PC-9 (cell line): ENCODE measurements around the gene UFL1. TPM values are rescaled to one million over a fixed set of nuclear protein-coding genes. Genes with fewer than 3 reads are reported as not detected.

ENCODE experiments used
- BruUV-seq: library from RNA; stranded (reverse); fragments of 400-500 nt; replicated peaks from 2 replicates; lab custom pipeline; 2021; lab: Mats Ljungman, UMichigan
- CTCF ChIA-PET: fragments of 300-600 bp; sonication (Branson Sonifier 250); formaldehyde crosslinking; loops from one replicate; lab custom pipeline; 2022; ENCODE audit warnings: antibody characterized with exemption; lab: Charles Lee
- POLR2A ChIA-PET: fragments of 300-600 bp; sonication (Branson Sonifier 250); formaldehyde crosslinking; loops from one replicate; lab custom pipeline; 2022; ENCODE audit warnings: antibody characterized with exemption; ENCODE audit not compliant: unreplicated experiment; lab: Charles Lee
- DNase-seq, 2 experiments: peaks; one replicate each; pipeline versions ENCODE4 v3.0.0 to v3.0.0-alpha.2; 2015 to 2022; ENCODE audit warnings: mixed read lengths in 1 of 2
- H2AFZ ChIP-seq: fragments of 200-600 bp; sonication (generic); 2 replicates; pipeline ENCODE4 v1.8.1; 2017; ENCODE audit warnings: antibody characterized with exemption
- H3F3A ChIP-seq: fragments of 200-600 bp; sonication (generic); 2 replicates; pipeline ENCODE4 v1.8.1; 2017; ENCODE audit warnings: antibody characterized with exemption, mild to moderate bottlenecking, low read depth; ENCODE audit not compliant: insufficient read depth
- H3K27ac ChIP-seq: fragments of 200-600 bp; sonication (generic); 2 replicates; pipeline ENCODE4 v1.6.1; 2016; ENCODE audit warnings: mixed run types
- H3K27me3 ChIP-seq: fragments of 200-600 bp; sonication (generic); 2 replicates; pipeline ENCODE4 v1.6.1; 2016; ENCODE audit warnings: low read depth, mixed run types; ENCODE audit not compliant: insufficient read depth
- H3K36me3 ChIP-seq: fragments of 200-600 bp; sonication (generic); 2 replicates; pipeline ENCODE4 v1.6.1; 2016; ENCODE audit warnings: low read depth, mixed run types
- H3K4me1 ChIP-seq: fragments of 200-600 bp; sonication (generic); replicated peaks from 2 replicates; pipeline ENCODE4 v1.6.1; 2016; ENCODE audit warnings: mixed run types; ENCODE audit not compliant: insufficient read depth
- H3K4me2 ChIP-seq: fragments of 200-600 bp; sonication (generic); 2 replicates; pipeline ENCODE4 v1.6.1; 2017; ENCODE audit warnings: mixed run types
- H3K4me3 ChIP-seq: fragments of 200-600 bp; sonication (generic); 2 replicates; pipeline ENCODE4 v1.6.1; 2016; ENCODE audit warnings: mixed run types
- H3K79me2 ChIP-seq: fragments of 200-600 bp; sonication (generic); 2 replicates; pipeline ENCODE4 v1.6.1; 2017; ENCODE audit warnings: low read depth, mixed run types
- H3K9me2 ChIP-seq: fragments of 200-600 bp; sonication (generic); 2 replicates; pipeline ENCODE4 v1.8.1; 2017; ENCODE audit warnings: mild to moderate bottlenecking; ENCODE audit not compliant: insufficient read depth
- H3K9me3 ChIP-seq: fragments of 200-600 bp; sonication (generic); 2 replicates; pipeline ENCODE4 v1.8.1; 2016; ENCODE audit warnings: low read depth; ENCODE audit not compliant: insufficient read depth
- H4K20me1 ChIP-seq: fragments of 200-600 bp; sonication (generic); 2 replicates; pipeline ENCODE4 v1.8.1; 2017; ENCODE audit not compliant: insufficient read depth
- CTCF ChIP-seq: fragments of 200-600 bp; sonication (generic); conservative IDR thresholded peaks from 2 replicates; pipeline ENCODE4 v1.6.1; 2017; ENCODE audit warnings: mixed run types, antibody characterized with exemption, mild to moderate bottlenecking, moderate library complexity
- EZH2 ChIP-seq: fragments of 200-600 bp; sonication (generic); IDR thresholded peaks from 2 replicates; pipeline ENCODE4 v1.8.0; 2017; ENCODE audit warnings: antibody characterized with exemption, low read depth
- intact Hi-C: fragments of 100-400 bp; cut with micrococcal nuclease; formaldehyde crosslinking; loops from one replicate; pipeline ENCODE4 v1.10.0; 2022; ENCODE audit not compliant: unreplicated experiment
- total RNA-seq: library from RNA; stranded (reverse); gene quantifications from 2 replicates; pipeline ENCODE4 v1.2.3, GENCODE V29; 2021

Gene UFL1
- total RNA-seq, 1 experiment from 2014 or later = 25.3 TPM

- Histone ChIP-seq H3K4me1 (no peaks in the 10 kb centered on the region), H3K36me3 (no peaks in the 10 kb centered on the region), H3F3A (no peaks in the 10 kb centered on the region), H3K4me2 (no peak within 1 kb of the TSS), H4K20me1 (no peaks in the 10 kb centered on the region), H3K4me3 (no peak within 1 kb of the TSS), H3K79me2 (no peaks in the 10 kb centered on the region), H3K27ac (no peak within 1 kb of the TSS), H2AFZ (no peak within 1 kb of the TSS), H3K9me2 (no peaks in the 10 kb centered on the region; the same call in 1 of the 2 replicates), H3K27me3 (no peaks in the 10 kb centered on the region), H3K9me3 (no peaks in the 10 kb centered on the region)
- intact Hi-C loops = no loop called here
- ChIA-PET POLR2A (no interaction called here), CTCF (no interaction called here)
- TF ChIP-seq EZH2 (no peak), CTCF (no peak)
- BruUV-seq = no TSS peak
- no peak for DNase-seq
Measured at GRCh38 chr6:96562886-96563285, 41.3 kb downstream of the UFL1 start, which contains the start of gene FHL5. Gene FHL5, plus strand, starts transcription at chr6:96563128. Its CDS starts 40,486 bp downstream, at chr6:96603614.

GRCh38 chr6:96563853-96564252 lies 42.2 kb downstream of the UFL1 start:
- H3K4me3 ChIP-seq = no peak overlapping the region
- no peaks in the 10 kb centered on the region for H3K4me1 ChIP-seq
- H3K9me2 ChIP-seq = no peaks in the 10 kb centered on the region; the same call in 1 of the 2 replicates
- DNase-seq = no peak
- no peaks in the 10 kb centered on the region for H4K20me1 ChIP-seq
- ChIA-PET CTCF (no interaction called here), POLR2A (no interaction called here)
- no peaks in the 10 kb centered on the region for H3K27me3 ChIP-seq
- no peak overlapping the region for H2AFZ ChIP-seq
- H3K9me3 ChIP-seq = no peaks in the 10 kb centered on the region
- TF ChIP-seq EZH2 (no peak), CTCF (no peak)
- H3F3A ChIP-seq = no peaks in the 10 kb centered on the region
- no peaks in the 10 kb centered on the region for H3K36me3 ChIP-seq
- H3K4me2 ChIP-seq = no peak overlapping the region
- intact Hi-C loops = no loop called here
- H3K79me2 ChIP-seq = no peaks in the 10 kb centered on the region
- BruUV-seq = no TSS peak
- no peak overlapping the region for H3K27ac ChIP-seq

- Histone ChIP-seq H3K9me2 (peaks cover 3% of the 10 kb centered on the region; the same call in 1 of the 2 replicates), H3K79me2 (no peaks in the 10 kb centered on the region), H3K27me3 (no peaks in the 10 kb centered on the region), H2AFZ (no peak overlapping the region), H3K27ac (no peak overlapping the region), H3K36me3 (no peaks in the 10 kb centered on the region), H3K4me1 (no peaks in the 10 kb centered on the region), H3F3A (no peaks in the 10 kb centered on the region), H3K4me2 (no peak overlapping the region), H3K9me3 (0 out of 2 replicates have a peak, but pooled peaks cover 3% of the 10 kb centered on the region), H3K4me3 (no peak overlapping the region), H4K20me1 (no peaks in the 10 kb centered on the region)
- no peak for DNase-seq
- ChIA-PET CTCF (no interaction called here), POLR2A (no interaction called here)
- intact Hi-C loops = no loop called here
- no TSS peak for BruUV-seq
- TF ChIP-seq EZH2 (no peak), CTCF (no peak)
Measured at GRCh38 chr6:96570053-96570452, 48.4 kb downstream of the UFL1 start.
